Measurements from ENCODE around the gene ZNF655. TPM values are rescaled to one million over a fixed set of nuclear protein-coding genes. Genes with fewer than 3 reads are reported as not detected.
A peak's percentile ranks its signal among the peaks of the same experiment; 100 is the strongest.

The ZNF655 gene
- total RNA-seq, 1 experiment from 2014 or later = 59.3 TPM

GRCh38 chr7:99559175-99559915 lies 903 bp downstream of the ZNF655 start:
- H3K4me1 ChIP-seq (ENCODE audit: insufficient read depth, low read length, poor library complexity, severe bottlenecking) = peaks cover 3% of the 10 kb centered on the region
- H3K36me3 ChIP-seq (ENCODE audit: insufficient read depth, low read length, poor library complexity, severe bottlenecking) = peaks cover 48% of the 10 kb centered on the region
- BruUV-seq (replicated peaks) = no TSS peak
- H3K27me3 ChIP-seq (replicated peaks; ENCODE audit: insufficient read depth, low read depth, low read length, poor library complexity) = no peaks in the 10 kb centered on the region
- peak overlapping the region; percentile 98 for H3K4me3 ChIP-seq (ENCODE audit: low read depth, low read length, poor library complexity, severe bottlenecking)
- H3K9me3 ChIP-seq (ENCODE audit: low read depth, low read length, poor library complexity, severe bottlenecking) = no peaks in the 10 kb centered on the region
- intact Hi-C loops (cut with micrococcal nuclease; ENCODE audit: unreplicated experiment) = no loop called here
- H3K27ac ChIP-seq (ENCODE audit: low read depth, low read length, poor library complexity, severe bottlenecking) = peak overlapping the region; percentile 97
- TF ChIP-seq, protein P1, sequence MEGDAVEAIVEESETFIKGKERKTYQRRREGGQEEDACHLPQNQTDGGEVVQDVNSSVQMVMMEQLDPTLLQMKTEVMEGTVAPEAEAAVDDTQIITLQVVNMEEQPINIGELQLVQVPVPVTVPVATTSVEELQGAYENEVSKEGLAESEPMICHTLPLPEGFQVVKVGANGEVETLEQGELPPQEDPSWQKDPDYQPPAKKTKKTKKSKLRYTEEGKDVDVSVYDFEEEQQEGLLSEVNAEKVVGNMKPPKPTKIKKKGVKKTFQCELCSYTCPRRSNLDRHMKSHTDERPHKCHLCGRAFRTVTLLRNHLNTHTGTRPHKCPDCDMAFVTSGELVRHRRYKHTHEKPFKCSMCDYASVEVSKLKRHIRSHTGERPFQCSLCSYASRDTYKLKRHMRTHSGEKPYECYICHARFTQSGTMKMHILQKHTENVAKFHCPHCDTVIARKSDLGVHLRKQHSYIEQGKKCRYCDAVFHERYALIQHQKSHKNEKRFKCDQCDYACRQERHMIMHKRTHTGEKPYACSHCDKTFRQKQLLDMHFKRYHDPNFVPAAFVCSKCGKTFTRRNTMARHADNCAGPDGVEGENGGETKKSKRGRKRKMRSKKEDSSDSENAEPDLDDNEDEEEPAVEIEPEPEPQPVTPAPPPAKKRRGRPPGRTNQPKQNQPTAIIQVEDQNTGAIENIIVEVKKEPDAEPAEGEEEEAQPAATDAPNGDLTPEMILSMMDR (conservative IDR thresholded peaks at IDR 0.05; ENCODE audit: low read depth, low read length) = no peak
- no peak for TF ChIP-seq EZH2 (IDR thresholded peaks at IDR 0.05; ENCODE audit: borderline replicate concordance, low read depth, low read length, poor library complexity, severe bottlenecking)
- POLR2A ChIA-PET (ENCODE audit: low non-redundant PET) = interaction anchor here (0.5 kb wide), 1 partner anchor 20 kb away, joined by 3 read pairs; no protein-coding TSS in a partner anchor
- CTCF ChIA-PET = no interaction called here
- DNase-seq (ENCODE audit: low spot score) = peak; percentile 36

DNA sequence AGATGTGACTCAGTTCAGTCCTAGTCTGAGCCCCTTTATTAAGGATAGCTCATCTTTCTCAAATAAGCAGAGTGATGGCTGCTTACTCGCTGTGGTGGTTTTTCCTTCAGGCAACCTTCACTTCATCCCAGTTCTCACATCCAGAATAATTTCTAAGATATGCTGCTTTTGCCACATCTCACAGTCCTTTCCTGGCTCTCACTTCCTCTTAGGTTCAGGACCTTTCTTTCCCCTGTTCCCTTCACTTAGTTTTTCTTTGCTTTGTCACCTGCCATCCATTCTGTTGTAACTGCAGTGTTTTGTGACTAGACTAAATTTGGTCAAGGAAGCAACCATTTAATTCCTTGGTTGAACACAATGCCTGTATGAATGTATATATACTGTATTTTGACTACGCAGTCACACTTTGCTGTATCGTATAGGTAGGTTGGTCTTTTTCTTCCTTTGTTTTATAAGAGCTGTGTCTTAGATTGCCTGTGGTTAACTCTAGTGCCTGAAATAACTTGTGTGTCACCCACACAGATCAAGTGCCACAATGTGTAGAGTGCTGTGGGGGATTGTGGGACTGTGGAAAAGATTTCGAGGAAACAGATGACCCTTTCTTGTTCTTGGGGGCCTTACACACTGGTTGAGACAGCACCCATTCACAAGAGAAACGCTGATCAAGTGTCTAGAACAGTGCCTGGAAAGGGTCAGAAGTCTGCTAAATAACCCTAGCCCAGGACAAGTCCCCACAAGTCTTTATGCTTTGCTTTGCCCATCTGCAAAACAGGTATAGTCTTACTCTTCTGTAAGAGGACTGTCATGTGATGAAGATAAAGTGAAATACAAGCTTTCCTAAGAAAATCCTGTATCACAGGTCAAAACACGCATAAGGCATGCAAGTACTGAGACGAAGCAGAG lies 2.6 kb downstream of the ZNF655 start:
- DNase-seq (ENCODE audit: low spot score) = no peak
- H3K27me3 ChIP-seq (replicated peaks; ENCODE audit: insufficient read depth, low read depth, low read length, poor library complexity) = no peaks in the 10 kb centered on the region
- H3K27ac ChIP-seq (ENCODE audit: low read depth, low read length, poor library complexity, severe bottlenecking) = no peak overlapping the region
- ChIA-PET POLR2A (ENCODE audit: low non-redundant PET) (no interaction called here), CTCF (interaction anchor here (0.6 kb wide), 1 partner anchor 71 kb away, joined by 3 read pairs; no protein-coding TSS in a partner anchor)
- H3K4me1 ChIP-seq (ENCODE audit: insufficient read depth, low read length, poor library complexity, severe bottlenecking) = peaks cover 3% of the 10 kb centered on the region
- no TSS peak for BruUV-seq (replicated peaks)
- no peaks in the 10 kb centered on the region for H3K9me3 ChIP-seq (ENCODE audit: low read depth, low read length, poor library complexity, severe bottlenecking)
- intact Hi-C loops (cut with micrococcal nuclease; ENCODE audit: unreplicated experiment) = no loop called here
- H3K4me3 ChIP-seq (ENCODE audit: low read depth, low read length, poor library complexity, severe bottlenecking) = no peak overlapping the region
- no peak for TF ChIP-seq EZH2 (IDR thresholded peaks at IDR 0.05; ENCODE audit: borderline replicate concordance, low read depth, low read length, poor library complexity, severe bottlenecking)
- TF ChIP-seq, protein P1 (conservative IDR thresholded peaks at IDR 0.05; ENCODE audit: low read depth, low read length) = no peak
- peaks cover 61% of the 10 kb centered on the region for H3K36me3 ChIP-seq (ENCODE audit: insufficient read depth, low read length, poor library complexity, severe bottlenecking)

- ChIA-PET CTCF (interaction anchor here (0.6 kb wide), 1 partner anchor 70 kb away, joined by 3 read pairs; no protein-coding TSS in a partner anchor), POLR2A (ENCODE audit: low non-redundant PET) (no interaction called here)
- intact Hi-C loops (cut with micrococcal nuclease; ENCODE audit: unreplicated experiment) = no loop called here
- H3K9me3 ChIP-seq (ENCODE audit: low read depth, low read length, poor library complexity, severe bottlenecking) = no peaks in the 10 kb centered on the region
- no peak for DNase-seq (ENCODE audit: low spot score)
- H3K27ac ChIP-seq (ENCODE audit: low read depth, low read length, poor library complexity, severe bottlenecking) = no peak overlapping the region
- peaks cover 61% of the 10 kb centered on the region for H3K36me3 ChIP-seq (ENCODE audit: insufficient read depth, low read length, poor library complexity, severe bottlenecking)
- no TSS peak for BruUV-seq (replicated peaks)
- no peak for TF ChIP-seq EZH2 (IDR thresholded peaks at IDR 0.05; ENCODE audit: borderline replicate concordance, low read depth, low read length, poor library complexity, severe bottlenecking)
- TF ChIP-seq, protein P1 (conservative IDR thresholded peaks at IDR 0.05; ENCODE audit: low read depth, low read length) = no peak
- H3K4me1 ChIP-seq (ENCODE audit: insufficient read depth, low read length, poor library complexity, severe bottlenecking) = peaks cover 3% of the 10 kb centered on the region
- no peaks in the 10 kb centered on the region for H3K27me3 ChIP-seq (replicated peaks; ENCODE audit: insufficient read depth, low read depth, low read length, poor library complexity)
- H3K4me3 ChIP-seq (ENCODE audit: low read depth, low read length, poor library complexity, severe bottlenecking) = no peak overlapping the region
These were observed 3.3 kb downstream of the ZNF655 start for GRCh38 chr7:99561737-99562051.

All from A673 (cell line).